Suppressor macrophage (primary cell): ENCODE measurements around the gene SAP25.

ENCODE experiments used
- DNase-seq, 4 experiments: peaks; one replicate each; pipeline ENCODE4 v3.0.0-alpha.2; 2020 to 2022

The SAP25 gene

DNA sequence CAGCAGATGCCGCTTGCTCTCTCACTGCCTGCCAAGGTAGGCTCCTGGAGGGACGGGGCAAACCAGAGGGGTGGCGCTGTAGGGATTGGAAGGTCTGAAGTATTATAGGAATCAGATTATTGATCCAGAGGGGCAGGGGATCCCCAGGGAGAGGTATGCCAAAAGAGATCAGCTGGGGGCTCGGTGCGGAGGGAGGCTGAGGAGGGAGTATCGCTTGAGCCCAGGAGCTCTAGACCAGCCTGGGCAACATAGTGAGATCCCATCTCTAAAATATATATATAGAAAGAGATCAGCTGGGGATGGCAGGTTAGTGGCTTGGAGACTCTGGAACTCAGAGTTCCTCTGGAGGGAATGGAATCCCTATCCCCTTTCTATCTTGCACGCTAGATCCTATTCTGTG is 21.5 kb upstream of the SAP25 start:
- no peak for DNase-seq

DNA sequence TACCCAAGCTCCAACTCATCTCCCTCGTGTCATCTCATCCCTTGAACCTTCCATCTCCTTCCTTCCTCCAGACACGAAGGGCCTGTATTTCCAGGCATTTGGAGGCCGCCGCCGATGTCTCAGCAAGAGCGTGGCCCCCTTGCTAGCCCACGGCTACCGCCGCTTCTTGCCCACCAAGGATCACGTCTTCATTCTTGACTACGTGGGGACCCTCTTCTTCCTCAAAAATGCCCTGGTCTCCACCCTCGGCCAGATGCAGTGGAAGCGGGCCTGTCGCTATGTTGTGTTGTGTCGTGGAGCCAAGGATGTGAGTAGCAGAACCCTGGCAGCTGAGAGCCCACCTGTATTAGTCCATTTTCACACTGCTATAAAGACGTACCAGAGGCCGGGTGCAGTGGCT is 17.9 kb upstream of the SAP25 start:
- no peak for DNase-seq

DNA sequence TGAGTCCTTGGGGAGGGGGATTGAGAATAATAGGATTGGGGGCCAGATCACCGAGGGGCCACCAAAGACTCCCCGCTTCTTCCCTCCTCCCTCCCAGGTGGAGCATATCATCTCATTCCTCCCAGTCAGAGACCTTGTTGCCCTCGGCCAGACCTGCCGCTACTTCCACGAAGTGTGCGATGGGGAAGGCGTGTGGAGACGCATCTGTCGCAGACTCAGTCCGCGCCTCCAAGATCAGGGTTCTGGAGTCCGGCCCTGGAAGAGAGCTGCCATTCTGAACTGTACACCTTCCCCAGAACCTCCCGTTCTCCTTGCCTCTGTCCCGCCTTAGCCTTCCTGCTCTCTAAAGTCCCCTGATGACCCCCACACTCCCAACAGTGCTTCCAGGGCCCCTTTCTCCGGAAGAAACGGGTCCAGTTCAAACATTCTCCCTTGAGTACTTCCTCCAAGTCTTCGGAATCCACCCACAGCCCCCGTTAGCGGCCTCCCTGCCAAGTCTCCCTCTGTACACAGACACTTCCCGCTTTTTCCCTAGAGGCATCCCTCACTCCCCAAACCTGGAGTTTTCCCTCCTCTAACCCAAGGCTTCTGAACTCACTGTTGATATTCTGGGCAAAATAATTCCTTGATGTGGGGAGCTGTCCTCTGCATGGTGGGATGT is 16.5 kb upstream of the SAP25 start:
- DNase-seq: peak in 2 of 4 experiments; percentile 19 to 24

DNA sequence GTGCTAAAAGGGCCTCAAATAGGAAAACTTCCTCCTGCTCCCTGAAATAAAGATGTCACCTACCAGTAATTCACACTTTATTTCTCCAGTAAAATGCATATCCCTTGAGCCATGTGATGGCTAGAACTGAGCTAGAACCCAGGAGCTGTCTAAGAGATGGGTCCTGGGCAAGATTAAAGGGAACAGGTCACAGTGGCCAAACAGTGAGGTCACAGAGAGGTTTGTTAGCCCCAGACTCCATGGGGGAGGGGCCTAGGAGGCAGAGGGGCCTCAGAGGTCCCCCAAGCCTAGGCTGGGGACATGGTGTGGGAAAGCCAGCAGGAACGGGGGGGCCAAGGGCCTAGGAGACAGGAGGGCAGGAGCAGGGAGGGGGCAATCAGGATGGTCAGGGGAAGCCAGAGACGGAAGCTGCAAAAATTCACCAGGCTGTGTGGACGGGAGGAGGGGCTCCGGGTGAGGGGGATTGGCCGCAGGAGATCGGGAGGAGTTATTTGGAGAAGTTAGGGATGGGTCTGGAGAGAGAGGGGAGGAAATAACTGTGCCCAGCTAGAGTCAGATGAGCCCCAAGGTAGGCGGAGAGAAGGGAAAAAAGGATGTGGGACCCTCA is 15.7 kb upstream of the SAP25 start:
- DNase-seq: no peak

DNA sequence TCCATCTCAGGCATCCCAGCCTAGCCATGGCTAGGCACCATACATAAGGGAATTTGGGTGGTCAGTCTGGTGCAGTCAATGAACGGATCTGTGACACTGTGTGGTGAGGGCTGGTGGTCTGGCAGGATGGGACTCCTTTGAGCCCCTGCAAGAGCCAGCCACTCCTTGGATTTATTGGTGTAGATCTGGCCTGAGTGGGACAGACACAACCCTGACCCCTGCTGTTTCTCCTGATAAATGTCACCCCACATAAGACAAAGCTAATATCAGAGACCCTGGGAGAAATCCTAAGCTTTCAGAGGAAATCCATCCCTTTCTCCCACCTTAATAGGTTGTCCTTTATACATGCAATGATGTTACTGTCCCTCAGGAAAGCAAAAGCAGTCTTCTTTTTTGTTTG is 14.7 kb upstream of the SAP25 start:
- peak; percentile 31 to 61 (median 52) for DNase-seq

DNA sequence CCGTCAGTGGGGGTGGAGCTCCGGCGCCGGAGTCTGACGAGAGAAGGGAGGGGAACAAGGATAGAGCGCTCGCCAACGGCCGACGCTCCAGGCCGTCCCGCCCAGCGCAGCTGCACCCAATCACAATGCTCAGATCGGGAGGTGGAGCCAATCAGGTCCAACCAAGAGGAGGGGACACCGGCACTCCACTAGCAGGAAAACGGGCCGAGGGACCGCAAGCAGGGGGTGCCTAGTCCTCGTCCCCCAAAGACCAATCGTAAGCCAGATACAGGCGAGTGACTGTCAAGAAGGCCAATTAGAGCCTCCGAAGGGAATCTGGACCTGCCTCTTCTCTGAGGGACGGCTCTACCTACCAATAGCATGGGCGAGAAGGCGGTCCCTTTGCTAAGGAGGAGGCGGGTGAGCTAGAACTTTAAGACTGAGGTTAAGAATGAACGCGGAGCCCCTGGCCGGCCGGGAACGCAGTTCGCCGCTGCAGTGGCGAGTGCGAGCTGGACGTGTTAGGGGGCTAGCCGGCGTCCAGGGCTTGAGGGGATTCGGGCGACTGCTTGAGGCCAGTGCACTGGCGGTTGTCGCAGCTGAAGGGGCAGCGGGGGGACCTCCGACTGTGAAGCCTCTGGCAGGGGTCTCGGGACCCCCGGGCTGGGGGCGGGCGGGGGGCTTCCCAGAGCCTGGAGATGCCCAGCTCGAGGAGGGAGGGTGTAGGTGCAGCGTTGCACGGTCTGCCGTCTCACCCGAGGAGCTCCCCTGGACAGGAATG is 12.7 kb upstream of the SAP25 start, which contains the start of gene FBXO24:
Gene FBXO24, plus strand, starts transcription at position 63 of the 760 bp plus-strand sequence. Its CDS starts 298 bp downstream, at position 361.
- peak; percentile 99 to 100 (median 100) for DNase-seq

DNA sequence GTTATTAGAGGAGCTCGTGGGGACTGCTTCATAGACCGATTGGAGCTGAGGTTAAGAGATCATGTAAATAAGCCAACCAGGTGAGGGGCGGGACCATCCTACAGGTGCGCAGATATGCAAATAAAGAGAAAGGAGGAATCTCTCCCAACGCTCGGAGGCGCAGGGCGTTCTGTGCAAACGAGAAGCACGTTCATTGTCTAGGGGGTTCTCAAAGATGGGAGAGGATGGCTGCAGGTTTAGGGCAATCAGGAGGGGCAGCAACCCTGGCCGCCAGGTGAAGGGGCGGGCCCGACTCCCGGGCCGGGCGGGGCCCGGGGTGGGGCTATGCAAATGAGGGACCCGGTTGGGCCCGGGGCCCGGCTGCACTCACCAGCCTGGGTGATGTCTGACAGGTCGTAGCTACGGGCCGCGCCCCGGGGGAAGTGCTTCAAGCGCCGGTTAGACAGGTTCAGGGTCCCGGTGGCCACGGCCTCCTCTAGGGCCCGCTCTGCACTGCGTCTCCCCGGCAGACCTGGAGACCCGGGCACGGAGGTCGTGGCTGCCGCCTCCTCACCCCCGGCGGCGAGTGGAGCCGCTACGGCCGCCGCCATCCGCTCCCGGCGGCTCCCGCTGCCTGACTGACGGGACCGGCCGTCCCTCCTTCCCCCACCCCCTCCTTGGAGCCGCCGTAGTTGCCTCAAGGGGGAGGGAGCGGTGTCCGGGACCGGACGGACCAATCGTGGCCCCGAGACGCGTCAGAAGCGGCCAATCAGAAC is 12.0 kb upstream of the SAP25 start, which contains the start of gene LRCH4:
Gene LRCH4, minus strand, starts transcription at position 619 of the 755 bp plus-strand sequence. Its CDS starts 29 bp downstream, at position 590.
- DNase-seq: peak in 2 of 4 experiments; percentile 62 to 76

DNA sequence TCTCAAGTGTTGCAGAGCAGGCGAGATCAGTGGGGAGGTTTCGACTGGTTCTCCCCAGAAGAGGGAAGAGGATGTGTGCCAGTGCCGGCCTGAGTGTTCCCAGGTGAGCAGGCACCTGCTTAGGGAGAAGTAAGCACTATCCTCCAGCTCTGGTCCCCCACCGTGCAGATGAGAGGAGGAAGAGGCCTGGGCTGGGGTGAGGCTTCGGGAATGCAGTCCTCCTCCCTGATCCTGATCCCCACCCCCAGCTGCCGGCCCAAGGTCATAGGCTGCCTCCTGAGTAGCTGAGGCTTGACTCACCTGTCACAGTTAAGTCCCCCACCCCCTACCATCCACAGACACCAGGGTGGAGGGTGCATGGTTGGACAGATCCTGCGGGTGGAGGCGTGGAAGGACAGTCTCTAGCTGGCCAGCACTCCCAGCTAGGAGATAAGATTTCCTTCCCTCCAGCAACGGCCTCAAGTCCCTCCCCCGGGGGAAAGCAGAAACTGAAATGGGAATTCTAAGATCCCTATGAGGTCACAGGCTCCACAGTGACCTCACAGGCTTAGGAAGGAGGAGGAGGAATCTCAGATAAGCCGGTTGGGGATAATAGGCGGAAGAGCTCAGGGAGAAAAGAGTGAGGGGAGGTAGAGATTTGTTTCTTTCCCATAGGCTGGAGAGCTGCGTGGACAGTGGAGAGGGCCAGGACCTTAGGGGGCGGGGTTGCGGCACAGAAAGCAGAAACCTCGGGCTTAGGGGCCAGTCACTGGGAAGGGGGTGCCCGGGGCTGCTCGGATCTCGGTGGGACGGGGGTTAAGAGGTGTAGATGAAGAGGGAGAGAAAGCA is 11.2 kb upstream of the SAP25 start:
- DNase-seq: peak; percentile 69 to 83 (median 77)

DNA sequence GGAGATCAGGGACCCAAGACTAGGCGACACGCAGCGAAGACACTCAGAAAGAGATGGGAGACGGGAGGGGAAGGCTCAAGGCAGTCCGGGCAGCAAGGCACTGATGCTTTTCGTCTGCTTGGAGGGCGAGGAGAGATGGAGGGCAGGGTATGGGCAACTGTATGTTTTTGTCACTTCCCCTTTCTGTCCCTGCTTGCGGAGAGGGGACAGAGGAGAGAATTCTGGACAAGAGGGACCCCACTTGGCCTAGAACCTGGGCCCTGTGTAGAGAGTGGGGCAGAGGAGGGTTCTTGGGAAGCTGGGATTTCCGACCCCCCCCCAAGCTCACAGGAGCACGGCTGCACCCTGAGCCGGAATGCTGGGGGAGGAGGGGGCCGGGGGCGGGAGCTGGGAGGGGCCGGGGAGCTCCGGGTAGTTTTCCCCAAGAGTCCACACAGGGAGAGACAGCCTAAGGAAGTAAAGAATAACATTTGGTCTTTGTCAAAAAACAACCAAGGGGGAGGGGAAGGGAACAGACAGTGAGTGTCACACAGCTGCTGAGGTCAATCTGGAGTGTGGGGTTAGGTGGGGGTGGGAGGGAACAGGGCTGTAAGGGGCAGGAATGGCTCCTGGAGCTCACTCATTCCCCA is 10.5 kb upstream of the SAP25 start:
- peak; percentile 64 to 85 (median 78) for DNase-seq

DNA sequence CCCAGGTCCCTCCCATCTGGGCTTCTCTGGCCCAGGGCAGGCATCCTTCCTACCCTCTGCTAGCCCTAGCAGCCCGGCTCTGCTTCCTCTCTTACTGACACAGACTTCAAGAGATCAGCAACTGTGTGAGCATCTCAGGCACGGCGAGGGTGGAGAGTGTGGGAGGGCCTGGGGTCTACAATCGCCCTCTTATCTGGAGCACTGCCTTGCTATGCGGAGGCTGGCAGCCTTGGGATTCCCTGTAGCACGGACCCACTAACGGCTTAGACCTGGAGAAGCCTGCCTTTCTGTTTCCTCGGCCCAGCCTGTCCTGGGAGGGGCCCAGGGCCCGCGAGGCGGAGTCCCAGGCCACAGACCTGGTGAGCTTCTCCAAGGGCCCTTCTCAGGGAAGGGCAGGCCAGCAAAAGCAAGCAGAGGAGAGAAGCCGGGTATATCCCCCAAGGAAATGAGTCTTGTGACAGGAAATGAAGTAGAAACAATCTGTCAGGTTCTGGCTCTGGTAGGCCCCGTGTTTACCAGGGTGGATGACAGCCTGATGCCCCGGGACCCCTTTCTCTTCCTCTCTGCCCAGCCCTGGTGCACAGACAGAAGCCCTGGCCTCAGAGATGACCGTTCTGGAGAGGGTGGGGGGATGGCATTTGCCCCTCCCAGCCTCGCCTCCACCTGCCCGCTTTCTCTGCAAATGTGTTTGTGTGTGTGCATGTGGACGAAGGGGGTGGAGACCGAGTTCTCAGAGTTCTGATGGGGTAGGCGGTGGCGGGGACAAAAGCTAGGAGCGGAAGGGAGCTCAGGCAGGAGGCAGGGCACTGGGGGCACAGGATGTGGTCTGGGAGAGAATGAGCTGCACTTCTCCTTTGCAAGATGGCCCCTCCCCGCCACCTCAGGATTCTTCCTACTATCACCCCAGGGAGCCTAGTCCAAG is 9.7 kb upstream of the SAP25 start:
- peak; percentile 87 to 93 (median 92) for DNase-seq

DNA sequence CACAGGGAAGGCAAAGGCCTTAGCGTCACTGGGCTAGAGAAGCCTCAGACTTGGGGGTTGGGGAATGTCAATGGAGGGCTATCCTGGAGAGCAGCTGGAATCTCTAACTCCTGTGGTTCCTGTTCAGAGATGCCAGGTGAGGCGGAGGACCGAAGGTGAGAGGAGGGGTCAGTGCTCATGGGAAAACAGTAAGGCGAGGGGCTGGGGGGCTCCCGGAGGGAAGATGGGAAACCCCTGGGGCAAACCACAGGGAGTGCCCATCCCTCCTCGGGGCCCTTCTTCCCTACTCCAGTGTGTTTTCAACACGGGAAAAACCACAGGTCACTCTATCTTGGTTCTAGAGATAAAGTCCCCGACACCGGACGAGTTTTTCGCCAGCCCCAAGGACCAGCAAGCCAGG is 8.9 kb upstream of the SAP25 start:
- no peak for DNase-seq

DNA sequence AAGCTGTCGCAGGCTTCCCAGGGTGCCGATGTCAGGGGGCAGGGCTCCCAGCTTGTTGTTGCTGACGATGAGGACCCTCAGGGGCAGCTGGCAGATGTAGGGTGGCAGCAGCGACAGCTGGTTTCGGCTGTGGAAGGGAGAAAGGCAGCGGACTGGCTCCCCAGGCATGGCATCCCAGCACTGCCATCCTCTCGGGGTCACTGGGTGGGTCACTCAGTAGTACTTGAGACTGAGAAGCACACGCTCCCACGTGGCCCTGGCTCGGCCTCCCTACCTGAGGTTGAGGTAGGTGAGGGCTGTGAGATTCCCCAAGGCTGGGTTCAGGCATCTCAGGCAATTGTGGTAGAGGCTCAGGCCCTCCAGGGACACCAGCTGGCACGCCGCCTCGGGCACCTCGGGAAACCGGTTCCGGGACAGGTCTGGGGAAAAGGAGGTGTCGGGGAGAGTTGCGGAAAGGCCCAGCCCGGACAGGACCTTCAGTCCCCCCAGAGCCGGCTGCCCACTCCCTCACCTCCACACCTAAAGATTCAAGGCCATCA is 8.4 kb upstream of the SAP25 start:
- DNase-seq: no peak

DNA sequence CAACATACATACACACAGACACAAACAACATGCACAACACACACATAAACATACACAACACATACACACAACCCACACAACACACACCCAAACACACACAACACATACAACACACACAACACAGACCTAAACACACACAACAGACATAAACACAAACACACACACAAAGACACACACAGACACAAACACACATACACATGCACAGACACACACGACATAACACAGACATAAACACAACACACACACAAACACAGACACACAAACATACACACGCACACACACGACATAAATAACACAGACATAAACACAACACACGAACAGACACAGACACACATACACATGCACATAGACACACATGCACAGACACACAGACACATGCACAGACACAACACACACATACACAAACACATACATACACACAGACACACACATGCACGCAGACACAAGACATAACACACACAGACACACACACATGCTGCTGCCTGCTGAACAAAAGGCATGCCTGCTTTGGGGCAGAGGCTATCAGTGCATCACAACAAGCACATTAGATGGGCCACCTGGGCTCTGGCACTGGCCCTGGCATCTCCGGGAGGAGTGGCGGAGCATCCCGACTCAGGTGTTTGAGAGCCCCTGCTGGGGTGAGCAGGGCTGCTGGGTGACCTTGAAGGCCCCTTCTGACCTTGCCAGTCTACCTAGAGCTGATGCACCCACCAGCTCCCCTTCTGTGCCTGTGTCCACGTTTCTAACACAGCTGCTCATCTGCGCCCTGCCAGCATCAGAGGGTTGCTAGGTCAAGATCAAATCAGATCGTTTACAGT is 7.0 kb upstream of the SAP25 start:
- no peak for DNase-seq

DNA sequence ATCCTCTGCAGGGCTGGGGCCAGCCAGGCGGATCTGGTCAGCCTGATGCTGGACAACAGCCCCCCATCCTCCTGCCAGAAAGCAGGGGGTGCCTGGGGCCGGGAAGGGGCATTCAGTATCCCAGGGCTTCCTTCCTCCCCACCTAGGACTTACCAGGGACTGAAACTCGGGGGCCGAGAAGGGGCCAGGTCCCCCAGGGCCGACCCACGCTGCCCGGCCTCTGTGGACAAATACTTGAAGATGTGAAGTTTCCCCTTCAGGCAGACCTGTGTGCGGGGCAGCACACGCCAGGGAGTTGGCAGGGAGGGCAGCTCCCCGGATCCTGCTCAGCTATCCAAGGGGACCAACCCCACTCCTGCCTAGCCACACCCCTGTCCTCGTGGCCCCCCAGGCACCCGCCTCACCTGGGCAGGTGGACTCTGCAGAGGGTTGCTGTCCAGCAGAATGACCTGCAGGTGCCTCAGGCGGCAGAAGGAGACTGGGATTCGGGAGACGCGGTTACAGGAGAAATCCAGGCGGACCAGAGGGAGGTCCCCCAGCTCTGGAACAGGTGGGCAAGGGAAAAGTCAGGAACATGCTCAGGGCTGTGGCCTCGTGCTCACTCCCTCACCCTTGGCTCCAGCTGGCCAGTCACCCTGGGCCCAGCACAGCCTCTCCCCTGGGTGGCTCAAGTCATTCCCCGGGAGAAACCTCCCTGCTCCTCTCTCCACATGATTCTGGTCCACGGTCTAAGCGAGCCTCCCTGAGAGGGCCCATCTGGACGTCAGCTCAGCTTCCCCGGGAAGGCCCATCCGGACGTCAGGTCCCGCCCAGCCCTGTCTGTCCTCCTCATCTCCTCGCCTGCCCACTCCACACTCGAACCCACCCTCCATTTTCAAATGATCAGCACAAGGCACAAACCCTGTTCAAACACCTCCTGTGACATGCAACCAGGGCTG is 4.8 kb upstream of the SAP25 start:
- no peak for DNase-seq

DNA sequence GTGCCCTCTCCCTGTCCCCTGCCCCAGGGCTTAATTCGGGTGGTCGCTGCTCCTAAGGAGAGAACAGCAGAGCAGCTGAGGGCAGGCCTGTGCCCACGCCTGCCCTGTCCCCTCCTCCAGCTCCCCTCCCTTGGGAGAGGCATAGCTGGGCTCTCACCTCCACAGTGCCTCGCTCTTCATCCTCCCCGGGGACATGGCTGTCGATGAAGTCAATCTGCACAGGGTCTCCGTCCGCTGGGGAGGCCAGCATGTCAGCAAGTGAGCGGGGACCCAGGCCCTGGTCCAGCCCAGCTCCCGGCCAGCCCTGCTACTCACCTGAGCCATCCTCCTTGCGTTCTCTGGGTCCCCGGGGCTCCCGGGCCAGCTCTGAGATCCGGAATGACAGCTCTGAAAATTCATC is 3.8 kb upstream of the SAP25 start:
- no peak for DNase-seq

DNA sequence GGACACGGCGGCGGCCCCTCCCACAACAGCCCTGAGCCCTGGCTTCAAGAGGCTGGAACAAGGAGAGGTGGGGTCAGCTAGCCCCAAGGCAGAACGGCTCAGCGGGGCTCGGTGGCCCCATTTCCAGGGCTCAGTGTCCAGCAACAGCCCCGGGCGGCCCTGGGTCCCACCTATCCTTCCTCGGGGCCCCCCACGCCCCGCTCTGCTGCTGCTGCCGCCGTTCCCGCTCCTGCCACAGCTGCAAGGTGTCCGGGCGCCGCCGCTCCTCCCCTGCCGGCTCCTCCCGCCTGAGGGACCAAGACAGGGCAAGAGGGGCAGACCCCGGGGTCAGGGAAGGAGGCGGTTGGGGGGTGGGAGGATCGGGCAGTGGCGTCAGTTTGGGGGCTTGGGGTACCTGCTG is 3.4 kb upstream of the SAP25 start:
- DNase-seq: no peak

DNA sequence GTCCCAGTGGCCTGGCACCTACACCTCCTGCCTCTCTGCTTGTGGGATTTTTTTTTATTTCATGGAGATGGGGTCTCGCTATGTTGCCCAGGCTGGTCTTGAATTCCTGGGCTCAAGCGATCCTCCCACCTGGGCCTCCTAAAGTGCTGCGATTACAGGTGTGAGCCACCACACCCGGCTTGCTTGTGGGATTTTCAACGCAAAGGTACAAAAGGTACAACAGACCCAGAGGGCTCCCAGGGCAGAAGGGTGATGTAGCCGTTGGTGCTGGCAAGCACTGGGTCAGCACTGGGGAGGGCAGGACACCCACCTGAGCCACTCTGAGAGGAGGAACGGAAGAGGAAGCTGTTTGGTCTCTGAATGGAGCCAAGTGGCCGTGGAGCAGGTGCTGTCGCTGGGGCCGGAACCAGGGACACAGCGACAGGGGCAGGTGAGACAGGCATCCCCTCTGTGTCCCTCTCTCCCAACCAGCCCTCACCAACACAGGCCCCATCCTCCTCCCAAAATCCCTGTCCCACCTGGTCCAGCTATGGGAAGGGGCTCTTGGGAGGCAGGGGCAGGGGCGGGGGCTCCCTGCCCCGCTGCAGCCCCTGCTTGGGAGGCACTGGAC is 2.8 kb upstream of the SAP25 start:
- DNase-seq: no peak
